NCI-H2081 (cell line): Measurements from ENCODE around the gene SUCLG2.
"Not testable (repeated sequence)": the region's sequence is repeated elsewhere in the genome, so short reads cannot be mapped to it uniquely, and the experiment has no call there.

Experiments used
- DNase-seq, 2 experiments: peaks; one replicate each; lab custom pipeline; 2025; lab: John Stamatoyannopoulos, UW

The SUCLG2 gene

GRCh38 chr3:67559029-67559605, 95.3 kb downstream of the SUCLG2 start:
- DNase-seq = no peak

- DNase-seq = no peak
These were observed 96.0 kb downstream of the SUCLG2 start for GRCh38 chr3:67558426-67558825.

- no peak for DNase-seq
These were observed 96.5 kb downstream of the SUCLG2 start for GRCh38 chr3:67557848-67558355.

GRCh38 chr3:67551361-67552016, 102.9 kb downstream of the SUCLG2 start:
- no peak for DNase-seq

GRCh38 chr3:67550541-67550940, 103.9 kb downstream of the SUCLG2 start:
- DNase-seq = no peak

- not testable (repeated sequence) for DNase-seq
These were observed 111.7 kb downstream of the SUCLG2 start for GRCh38 chr3:67542502-67543250.

- no peak for DNase-seq
These were observed 114.1 kb downstream of the SUCLG2 start for GRCh38 chr3:67540198-67540894.

- DNase-seq = not testable (repeated sequence)
These were observed 117.2 kb downstream of the SUCLG2 start for GRCh38 chr3:67537203-67537602.

- DNase-seq = no peak
These were observed 119.4 kb downstream of the SUCLG2 start for GRCh38 chr3:67535006-67535405.

GRCh38 chr3:67534594-67534993, 119.8 kb downstream of the SUCLG2 start:
- no peak for DNase-seq

GRCh38 chr3:67531181-67532101, 123.0 kb downstream of the SUCLG2 start:
- no peak for DNase-seq

- DNase-seq = no peak
These were observed 124.5 kb downstream of the SUCLG2 start for GRCh38 chr3:67529915-67530314.

GRCh38 chr3:67529337-67529736, 125.1 kb downstream of the SUCLG2 start:
- no peak for DNase-seq

GRCh38 chr3:67526246-67526645, 128.2 kb downstream of the SUCLG2 start:
- DNase-seq = no peak

- no peak for DNase-seq
These were observed 130.4 kb downstream of the SUCLG2 start for GRCh38 chr3:67524046-67524445.

GRCh38 chr3:67522081-67522480, 132.3 kb downstream of the SUCLG2 start:
- DNase-seq = no peak

GRCh38 chr3:67521053-67521646, 133.3 kb downstream of the SUCLG2 start:
- no peak for DNase-seq

- DNase-seq = peak; percentile 40 to 66
These were observed 136.2 kb downstream of the SUCLG2 start for GRCh38 chr3:67518236-67518635.

GRCh38 chr3:67517781-67518180, 136.6 kb downstream of the SUCLG2 start:
- no peak for DNase-seq

GRCh38 chr3:67516496-67516895, 137.9 kb downstream of the SUCLG2 start:
- DNase-seq = no peak

GRCh38 chr3:67515778-67516177, 138.6 kb downstream of the SUCLG2 start:
- DNase-seq = no peak
